ENCODE results near the gene SCMH1.
"Not testable (repeated sequence)": the region's sequence is repeated elsewhere in the genome, so short reads cannot be mapped to it uniquely, and the experiment has no call there.

SCMH1 gene

DNA sequence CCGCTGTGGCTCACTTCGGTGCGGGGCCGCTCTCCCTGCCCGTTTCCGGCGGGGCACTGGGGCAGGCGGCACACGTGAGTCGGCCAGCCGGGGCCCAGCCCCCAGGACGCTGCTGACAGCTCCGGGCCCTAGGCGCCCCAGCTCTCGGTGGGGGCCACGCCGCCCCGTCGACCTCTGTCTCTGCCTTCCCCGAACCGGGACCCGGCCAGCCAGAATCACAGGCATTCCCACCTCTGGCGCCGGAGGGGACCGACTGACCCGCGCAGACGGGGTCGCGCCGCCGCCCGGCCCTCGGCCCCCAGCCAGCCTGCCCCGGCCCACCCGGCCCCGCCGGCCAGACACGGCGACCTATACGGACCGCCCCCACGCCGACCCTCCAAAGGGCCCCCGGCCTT lies 755 bp downstream of the SCMH1 start:
- H2AFZ ChIP-seq (ENCODE audit: low read depth, low read length) = peak overlapping the region; percentile 95
- H3K27me3 ChIP-seq (ENCODE audit: insufficient read depth, low read length) = no peaks in the 10 kb centered on the region
- H3K9me3 ChIP-seq (ENCODE audit: low read length) = no peaks in the 10 kb centered on the region
- peak overlapping the region; percentile 81 for H3K4me3 ChIP-seq (ENCODE audit: low read length)
- peaks cover 19% of the 10 kb centered on the region for H3K4me1 ChIP-seq (ENCODE audit: insufficient read depth, low read length)
- peaks cover 3% of the 10 kb centered on the region for H3K36me3 ChIP-seq (ENCODE audit: insufficient read depth, low read length)

DNA sequence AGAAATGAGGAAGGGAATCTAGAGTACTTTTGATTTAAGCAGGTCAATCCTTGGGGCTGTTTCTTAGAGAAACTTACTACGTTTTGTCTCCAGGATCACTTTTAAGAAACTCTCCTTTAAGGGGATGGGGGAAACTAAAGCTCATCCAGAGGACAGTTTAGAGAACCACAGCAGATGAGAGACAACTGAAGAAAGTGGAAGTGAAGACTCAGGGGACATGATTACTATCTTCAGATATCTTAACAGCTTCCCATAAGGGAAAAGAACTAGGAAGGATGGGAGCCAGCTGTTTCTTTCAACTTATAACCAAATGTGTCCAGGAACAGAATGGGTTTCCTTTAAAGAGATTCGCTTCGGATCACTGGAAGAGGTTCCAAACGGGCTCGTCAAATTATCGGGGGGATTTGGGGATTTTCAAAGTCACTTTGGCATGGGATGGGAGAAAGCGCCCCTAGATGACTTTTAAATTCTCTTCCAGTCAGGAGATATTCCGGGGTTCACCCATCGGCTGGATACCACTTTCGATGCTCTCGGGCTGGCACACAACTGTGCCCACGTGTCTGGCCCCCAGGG lies 1.2 kb downstream of the SCMH1 start:
- H3K4me3 ChIP-seq (ENCODE audit: low read length) = peak overlapping the region; percentile 81
- peaks cover 19% of the 10 kb centered on the region for H3K4me1 ChIP-seq (ENCODE audit: insufficient read depth, low read length)
- H3K36me3 ChIP-seq (ENCODE audit: insufficient read depth, low read length) = peaks cover 3% of the 10 kb centered on the region
- peak overlapping the region; percentile 95 for H2AFZ ChIP-seq (ENCODE audit: low read depth, low read length)
- no peaks in the 10 kb centered on the region for H3K9me3 ChIP-seq (ENCODE audit: low read length)
- H3K27me3 ChIP-seq (ENCODE audit: insufficient read depth, low read length) = no peaks in the 10 kb centered on the region

DNA sequence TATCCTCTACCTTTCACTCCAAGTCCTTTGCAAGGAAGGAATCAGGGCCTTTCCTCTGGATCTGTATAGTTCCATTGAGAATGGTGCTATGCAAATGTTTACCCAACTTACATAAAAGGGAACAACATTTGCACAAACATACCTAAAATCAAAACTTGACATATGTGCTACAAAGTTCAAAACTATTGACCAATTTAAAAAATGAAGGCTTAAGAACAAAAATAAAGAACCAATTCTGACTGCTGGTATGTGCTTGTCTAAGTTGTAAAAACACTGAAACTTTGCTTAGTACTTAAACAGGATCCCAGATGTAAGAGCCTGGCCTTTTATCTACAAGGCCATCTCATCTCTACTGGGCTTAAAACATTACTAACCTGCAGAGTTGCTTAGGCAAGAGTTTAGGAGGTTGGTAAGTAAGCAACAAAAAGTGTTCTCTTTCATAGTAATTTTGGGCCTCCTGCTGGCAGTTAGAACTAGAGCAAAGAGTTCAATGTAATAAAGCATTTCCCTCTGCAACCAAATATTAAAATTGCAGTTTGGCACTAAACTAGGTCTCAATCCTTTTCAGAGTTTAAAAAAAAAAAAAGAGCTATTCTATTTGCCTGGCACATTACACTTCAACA lies 2.0 kb downstream of the SCMH1 start:
- no peaks in the 10 kb centered on the region for H3K9me3 ChIP-seq (ENCODE audit: low read length)
- no peak overlapping the region for H3K4me3 ChIP-seq (ENCODE audit: low read length)
- peaks cover 3% of the 10 kb centered on the region for H3K36me3 ChIP-seq (ENCODE audit: insufficient read depth, low read length)
- H2AFZ ChIP-seq (ENCODE audit: low read depth, low read length) = no peak overlapping the region
- H3K27me3 ChIP-seq (ENCODE audit: insufficient read depth, low read length) = no peaks in the 10 kb centered on the region
- H3K4me1 ChIP-seq (ENCODE audit: insufficient read depth, low read length) = peaks cover 19% of the 10 kb centered on the region

GRCh38 chr1:41238311-41238988 lies 3.7 kb downstream of the SCMH1 start:
- Histone ChIP-seq H3K4me3 (ENCODE audit: low read length) (no peak overlapping the region), H2AFZ (ENCODE audit: low read depth, low read length) (no peak overlapping the region), H3K27me3 (ENCODE audit: insufficient read depth, low read length) (no peaks in the 10 kb centered on the region), H3K9me3 (ENCODE audit: low read length) (no peaks in the 10 kb centered on the region), H3K4me1 (ENCODE audit: insufficient read depth, low read length) (peaks cover 19% of the 10 kb centered on the region), H3K36me3 (ENCODE audit: insufficient read depth, low read length) (peaks cover 3% of the 10 kb centered on the region)

DNA sequence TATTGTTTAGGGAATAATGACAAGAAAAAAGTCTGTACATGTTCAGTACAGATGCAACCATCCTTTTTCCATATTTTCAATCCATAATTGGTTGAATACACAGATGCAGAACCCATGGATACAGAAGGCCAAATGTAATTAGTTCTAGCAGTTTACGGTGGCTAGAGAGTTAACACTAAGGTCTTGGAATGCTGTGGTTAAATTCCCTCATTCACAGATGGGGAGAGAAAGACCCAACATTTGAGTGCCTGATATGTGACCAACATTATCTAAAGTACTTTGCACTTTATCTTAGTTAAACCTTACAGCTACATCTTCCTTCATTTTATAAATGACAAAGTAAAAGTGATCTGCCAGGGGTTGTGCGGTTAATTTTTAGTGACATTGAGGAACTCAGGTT lies 5.3 kb downstream of the SCMH1 start:
- Histone ChIP-seq H3K4me3 (ENCODE audit: low read length) (no peak overlapping the region), H2AFZ (ENCODE audit: low read depth, low read length) (no peak overlapping the region)

GRCh38 chr1:41235893-41236292 lies 6.2 kb downstream of the SCMH1 start:
- peaks cover 3% of the 10 kb centered on the region for H3K36me3 ChIP-seq (ENCODE audit: insufficient read depth, low read length)
- no peak overlapping the region for H2AFZ ChIP-seq (ENCODE audit: low read depth, low read length)
- H3K4me1 ChIP-seq (ENCODE audit: insufficient read depth, low read length) = peaks cover 5% of the 10 kb centered on the region
- no peak overlapping the region for H3K4me3 ChIP-seq (ENCODE audit: low read length)
- H3K9me3 ChIP-seq (ENCODE audit: low read length) = no peaks in the 10 kb centered on the region
- H3K27me3 ChIP-seq (ENCODE audit: insufficient read depth, low read length) = no peaks in the 10 kb centered on the region

More for the DNA sequence above, 5.3 kb downstream of the SCMH1 start:
- H3K27me3 ChIP-seq (ENCODE audit: insufficient read depth, low read length) = no peaks in the 10 kb centered on the region
- peaks cover 3% of the 10 kb centered on the region for H3K36me3 ChIP-seq (ENCODE audit: insufficient read depth, low read length)
- no peaks in the 10 kb centered on the region for H3K9me3 ChIP-seq (ENCODE audit: low read length)
- H3K4me1 ChIP-seq (ENCODE audit: insufficient read depth, low read length) = peaks cover 9% of the 10 kb centered on the region

GRCh38 chr1:41233708-41234107 lies 8.4 kb downstream of the SCMH1 start:
- Histone ChIP-seq H3K9me3 (ENCODE audit: low read length) (no peaks in the 10 kb centered on the region), H3K27me3 (ENCODE audit: insufficient read depth, low read length) (no peaks in the 10 kb centered on the region), H3K4me1 (ENCODE audit: insufficient read depth, low read length) (no peaks in the 10 kb centered on the region), H3K4me3 (ENCODE audit: low read length) (no peak overlapping the region), H3K36me3 (ENCODE audit: insufficient read depth, low read length) (peaks cover 5% of the 10 kb centered on the region), H2AFZ (ENCODE audit: low read depth, low read length) (no peak overlapping the region)

- no peaks in the 10 kb centered on the region for H3K4me1 ChIP-seq (ENCODE audit: insufficient read depth, low read length)
- H3K36me3 ChIP-seq (ENCODE audit: insufficient read depth, low read length) = peaks cover 5% of the 10 kb centered on the region
Observed at GRCh38 chr1:41232305-41232704, 9.8 kb downstream of the SCMH1 start.

GRCh38 chr1:41230656-41231055 lies 11.4 kb downstream of the SCMH1 start:
- no peak overlapping the region for H2AFZ ChIP-seq (ENCODE audit: low read depth, low read length)
- H3K4me1 ChIP-seq (ENCODE audit: insufficient read depth, low read length) = peaks cover 6% of the 10 kb centered on the region
- peaks cover 2% of the 10 kb centered on the region for H3K36me3 ChIP-seq (ENCODE audit: insufficient read depth, low read length)
- no peaks in the 10 kb centered on the region for H3K27me3 ChIP-seq (ENCODE audit: insufficient read depth, low read length)
- H3K4me3 ChIP-seq (ENCODE audit: low read length) = no peak overlapping the region
- no peaks in the 10 kb centered on the region for H3K9me3 ChIP-seq (ENCODE audit: low read length)

More at GRCh38 chr1:41232305-41232704, 9.8 kb downstream of the SCMH1 start:
- no peak overlapping the region for H2AFZ ChIP-seq (ENCODE audit: low read depth, low read length)
- H3K4me3 ChIP-seq (ENCODE audit: low read length) = no peak overlapping the region
- H3K9me3 ChIP-seq (ENCODE audit: low read length) = no peaks in the 10 kb centered on the region
- H3K27me3 ChIP-seq (ENCODE audit: insufficient read depth, low read length) = no peaks in the 10 kb centered on the region

DNA sequence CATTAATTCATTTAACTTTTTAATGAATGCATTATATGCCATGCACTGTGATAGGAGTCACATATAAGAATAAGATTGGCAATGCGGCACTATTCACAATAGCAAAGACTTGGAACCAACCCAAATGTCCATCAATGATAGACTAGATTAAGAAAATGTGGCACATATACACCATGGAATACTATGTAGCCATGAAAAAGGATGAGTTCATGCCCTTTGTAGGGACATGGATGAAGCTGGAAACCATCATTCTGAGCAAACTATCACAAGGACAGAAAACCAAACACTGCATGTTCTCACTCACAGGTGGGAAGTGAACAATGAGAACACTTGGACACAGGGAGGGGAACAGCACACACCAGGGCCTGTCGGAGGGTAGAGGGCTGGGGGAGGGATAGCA lies 12.9 kb downstream of the SCMH1 start:
- H3K4me3 ChIP-seq (ENCODE audit: low read length); H2AFZ ChIP-seq (ENCODE audit: low read depth, low read length); H3K36me3 ChIP-seq (ENCODE audit: insufficient read depth, low read length); H3K27me3 ChIP-seq (ENCODE audit: insufficient read depth, low read length); H3K4me1 ChIP-seq (ENCODE audit: insufficient read depth, low read length); H3K9me3 ChIP-seq (ENCODE audit: low read length): not testable (repeated sequence)

DNA sequence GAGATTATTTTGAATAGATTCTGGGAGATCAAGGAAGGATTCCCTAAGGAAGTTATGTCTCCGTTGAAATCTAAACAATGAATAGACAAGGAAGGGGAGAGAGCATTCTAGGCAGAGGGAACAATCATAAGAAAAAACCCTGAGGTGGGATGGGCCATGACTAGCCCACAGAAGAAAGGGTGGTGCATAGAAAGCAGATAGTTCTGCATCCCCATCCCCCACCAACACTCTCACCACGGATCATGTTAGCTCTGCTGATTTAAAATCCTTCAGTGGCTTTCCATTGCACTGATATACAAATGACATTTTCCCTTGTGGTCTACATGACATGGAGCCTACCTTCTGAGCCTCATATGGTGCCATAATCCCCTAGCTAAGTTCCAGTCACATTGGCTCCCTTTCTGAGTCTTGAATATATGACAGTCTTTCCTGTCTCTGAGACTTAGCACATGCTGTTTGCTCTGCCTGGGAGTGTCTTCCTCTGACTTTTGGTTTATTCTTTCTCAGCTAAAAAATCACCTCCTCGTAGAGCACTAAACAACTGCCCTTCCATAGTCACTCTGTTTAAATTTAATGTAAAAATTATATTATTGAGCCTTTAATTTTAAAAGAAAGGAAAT lies 15.2 kb downstream of the SCMH1 start:
- H2AFZ ChIP-seq (ENCODE audit: low read depth, low read length) = no peak overlapping the region
- H3K36me3 ChIP-seq (ENCODE audit: insufficient read depth, low read length) = peaks cover 2% of the 10 kb centered on the region
- no peak overlapping the region for H3K4me3 ChIP-seq (ENCODE audit: low read length)
- H3K27me3 ChIP-seq (ENCODE audit: insufficient read depth, low read length) = no peaks in the 10 kb centered on the region
- H3K4me1 ChIP-seq (ENCODE audit: insufficient read depth, low read length) = peaks cover 6% of the 10 kb centered on the region
- H3K9me3 ChIP-seq (ENCODE audit: low read length) = no peaks in the 10 kb centered on the region

- Histone ChIP-seq H3K9me3 (ENCODE audit: low read length) (no peaks in the 10 kb centered on the region), H3K4me3 (ENCODE audit: low read length) (no peak overlapping the region), H3K27me3 (ENCODE audit: insufficient read depth, low read length) (no peaks in the 10 kb centered on the region), H3K36me3 (ENCODE audit: insufficient read depth, low read length) (peaks cover 4% of the 10 kb centered on the region), H2AFZ (ENCODE audit: low read depth, low read length) (no peak overlapping the region), H3K4me1 (ENCODE audit: insufficient read depth, low read length) (peaks cover 6% of the 10 kb centered on the region)
Observed at GRCh38 chr1:41225495-41225894, 16.6 kb downstream of the SCMH1 start.

DNA sequence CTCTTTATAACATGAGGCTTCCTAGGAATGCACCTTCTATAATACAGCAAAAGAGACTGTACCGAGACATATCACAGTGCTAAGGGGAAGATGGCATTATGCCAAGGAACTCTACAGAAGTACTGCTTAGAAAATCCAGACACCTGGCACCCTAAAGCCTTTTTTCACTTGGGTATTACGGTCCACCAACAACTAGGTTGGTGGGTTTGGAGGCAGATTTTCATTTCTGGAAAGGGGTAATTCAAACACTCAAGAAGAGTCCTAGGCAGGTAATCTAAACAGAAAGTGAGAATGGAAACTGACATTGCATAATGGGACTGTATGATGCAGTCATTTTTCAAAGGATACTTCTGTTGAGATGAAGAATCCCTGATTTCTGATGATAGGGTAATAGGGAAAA lies 19.6 kb downstream of the SCMH1 start:
- H3K4me1 ChIP-seq (ENCODE audit: insufficient read depth, low read length) = peaks cover 6% of the 10 kb centered on the region
- peaks cover 8% of the 10 kb centered on the region for H3K36me3 ChIP-seq (ENCODE audit: insufficient read depth, low read length)
- H2AFZ ChIP-seq (ENCODE audit: low read depth, low read length) = no peak overlapping the region
- no peaks in the 10 kb centered on the region for H3K27me3 ChIP-seq (ENCODE audit: insufficient read depth, low read length)
- H3K9me3 ChIP-seq (ENCODE audit: low read length) = peaks cover 7% of the 10 kb centered on the region
- no peak overlapping the region for H3K4me3 ChIP-seq (ENCODE audit: low read length)
